ENCODE data around the gene ZNF763.
"Not testable (repeated sequence)": the region's sequence is repeated elsewhere in the genome, so short reads cannot be mapped to it uniquely, and the experiment has no call there.

ZNF763 gene

DNA sequence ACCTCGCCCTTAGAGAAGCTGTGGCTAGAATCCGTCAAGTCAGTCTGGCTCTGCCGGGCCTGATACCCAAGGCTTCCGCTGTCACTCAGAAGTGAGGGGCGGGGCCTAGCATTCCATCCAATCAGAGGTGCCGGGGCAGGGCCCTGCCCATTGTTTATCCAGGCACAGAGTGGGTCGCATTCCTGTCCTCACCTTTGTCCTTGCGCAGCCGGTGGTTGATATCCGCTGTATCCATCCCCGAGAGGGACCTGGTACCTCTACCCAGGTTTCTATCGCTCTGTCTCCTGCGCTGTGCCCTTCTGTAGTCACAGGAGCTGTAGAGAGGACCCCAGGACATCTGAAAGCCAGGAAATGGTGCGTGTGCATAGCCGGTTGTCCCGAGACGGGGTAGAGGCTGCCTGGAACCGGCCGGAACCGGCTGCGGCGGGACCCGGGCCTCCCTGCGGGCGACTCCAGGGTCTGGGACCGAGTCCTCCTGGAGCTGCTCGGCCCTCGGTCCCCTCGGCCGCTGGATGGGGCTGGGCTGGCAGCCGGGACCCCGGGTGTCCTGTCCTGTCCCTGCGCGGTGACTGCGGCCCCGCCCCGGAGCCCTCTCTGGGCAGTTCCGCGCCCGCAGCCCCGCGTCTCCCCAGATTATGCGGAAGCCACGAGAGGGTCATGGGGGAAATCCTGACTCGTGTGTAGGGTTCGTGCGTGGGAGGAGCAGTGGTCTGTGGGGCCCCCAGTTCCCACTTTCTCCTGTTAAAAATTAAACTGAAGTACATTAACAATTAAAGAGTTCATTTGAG, at the start of gene ZNF763:
Gene ZNF763, plus strand, starts transcription at position 183 of the 788 bp plus-strand sequence. Its CDS starts 169 bp downstream, at position 352.
- peak; percentile 80 for DNase-seq

DNA sequence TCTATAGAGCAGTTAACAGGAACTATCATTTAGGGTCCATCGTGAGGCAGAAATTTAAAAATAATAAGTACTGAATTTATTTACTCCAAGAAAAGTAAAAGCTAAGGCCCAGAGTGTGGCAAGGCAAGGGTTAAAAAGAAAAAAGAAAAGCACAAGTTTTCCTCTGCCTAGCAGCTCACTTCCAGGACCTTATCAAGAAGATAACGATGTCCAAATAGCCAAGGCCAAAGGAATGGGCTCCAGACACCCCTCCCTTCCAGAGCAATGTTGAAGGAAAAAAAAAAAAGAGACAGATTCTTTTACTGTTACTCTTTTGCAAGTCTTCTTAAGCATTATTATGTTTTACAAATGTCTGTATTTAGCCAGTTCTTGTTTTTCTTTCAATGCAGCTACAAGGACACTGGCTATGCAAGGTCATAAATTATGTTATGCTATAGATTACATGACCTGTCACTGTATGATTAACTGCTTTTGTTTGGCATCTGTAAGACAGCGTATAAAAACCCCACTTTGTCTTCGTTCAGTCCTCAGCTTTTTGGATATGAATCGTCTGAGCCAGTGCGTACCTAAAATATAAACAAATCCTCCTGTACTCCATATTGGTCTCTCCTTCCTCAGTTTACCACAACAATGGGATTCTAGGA, 42.9 kb upstream of the ZNF763 start:
- no peak for DNase-seq

DNA sequence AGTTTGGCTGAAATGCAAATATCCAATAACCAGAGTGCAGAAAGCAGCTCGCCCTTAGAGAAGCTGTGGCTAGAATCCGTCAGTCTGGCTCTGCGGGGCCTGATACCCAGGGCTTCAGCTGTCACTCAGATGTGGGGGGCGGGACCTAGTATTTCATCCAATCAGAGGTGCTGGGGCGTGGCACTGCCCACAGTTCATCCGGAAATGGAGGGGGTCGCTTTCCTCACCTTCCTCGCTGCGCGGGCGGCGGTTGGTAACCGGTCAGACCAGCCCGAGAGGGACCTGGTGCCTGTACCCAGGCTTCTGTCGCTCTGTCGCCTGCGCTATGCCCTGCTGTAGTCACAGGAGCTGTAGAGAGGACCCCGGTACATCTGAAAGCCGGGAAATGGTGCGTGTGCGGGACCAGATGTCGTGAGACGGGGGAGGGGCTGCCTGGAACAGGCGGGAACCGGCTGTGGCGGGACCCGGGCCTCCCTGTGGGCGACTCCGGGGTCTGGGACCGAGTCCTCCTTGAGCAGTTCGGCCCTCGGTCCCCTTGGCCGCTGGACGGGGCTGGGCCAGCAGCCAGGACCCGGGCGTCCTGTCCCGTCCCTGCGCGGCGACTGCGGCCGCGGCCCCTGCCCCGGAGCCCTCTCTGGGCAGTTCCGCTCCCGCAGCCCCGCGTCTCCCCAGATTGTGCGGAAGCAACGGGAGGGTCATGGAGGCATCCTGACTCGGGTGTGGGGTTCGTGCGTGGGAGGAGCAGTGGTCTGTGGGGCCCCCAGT, 39.8 kb upstream of the ZNF763 start, which contains the start of gene ZNF700:
Gene ZNF700, plus strand, starts transcription at position 222 of the 765 bp plus-strand sequence. Its CDS starts 104 bp downstream, at position 326.
- DNase-seq: peak; percentile 87

DNA sequence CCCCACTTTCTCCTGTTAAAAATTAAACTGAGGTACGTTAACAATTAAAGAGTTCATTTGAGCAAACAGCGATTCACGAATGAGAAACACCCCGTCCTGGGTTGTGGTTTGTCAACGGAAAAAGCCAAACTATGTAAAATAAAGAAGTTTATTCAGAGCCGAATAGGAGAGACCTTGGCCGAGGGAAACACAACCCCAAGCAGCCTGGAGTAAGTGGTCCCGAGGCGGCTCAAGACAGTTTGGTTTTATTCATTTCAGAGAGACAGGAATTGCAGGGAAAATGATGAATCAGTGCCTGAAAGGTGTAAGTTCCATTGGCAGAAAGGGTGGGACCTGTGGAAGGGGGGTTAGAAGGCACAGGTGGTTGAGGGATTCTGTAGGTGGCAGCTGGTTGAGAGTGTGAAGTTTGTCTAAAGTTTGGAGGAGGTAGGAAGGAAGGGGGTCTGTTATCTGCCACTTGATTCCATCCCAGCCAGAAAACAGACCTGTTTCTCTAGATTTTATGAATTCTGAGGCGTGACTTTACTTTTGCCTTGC, 39.1 kb upstream of the ZNF763 start:
- not testable (repeated sequence) for DNase-seq

DNA sequence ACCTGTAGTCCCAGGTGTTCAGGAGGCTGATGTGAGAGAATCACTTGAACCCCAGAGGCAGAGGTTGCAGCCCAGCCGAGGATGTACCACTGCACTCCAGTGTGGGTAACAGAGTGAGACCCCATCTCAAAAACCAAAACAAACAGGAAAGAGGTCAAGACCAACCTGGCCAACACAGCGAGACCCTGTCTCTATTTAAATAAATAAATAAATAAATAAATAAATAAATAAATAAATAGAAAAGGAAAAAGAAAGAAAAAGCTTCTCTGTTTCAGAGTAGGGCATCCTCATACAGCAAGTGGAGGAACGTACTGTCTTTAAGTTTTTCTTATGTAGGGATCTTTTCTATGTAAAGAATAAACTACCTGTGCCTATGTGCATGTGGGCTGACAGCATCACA, 37.6 kb upstream of the ZNF763 start:
- no peak for DNase-seq

DNA sequence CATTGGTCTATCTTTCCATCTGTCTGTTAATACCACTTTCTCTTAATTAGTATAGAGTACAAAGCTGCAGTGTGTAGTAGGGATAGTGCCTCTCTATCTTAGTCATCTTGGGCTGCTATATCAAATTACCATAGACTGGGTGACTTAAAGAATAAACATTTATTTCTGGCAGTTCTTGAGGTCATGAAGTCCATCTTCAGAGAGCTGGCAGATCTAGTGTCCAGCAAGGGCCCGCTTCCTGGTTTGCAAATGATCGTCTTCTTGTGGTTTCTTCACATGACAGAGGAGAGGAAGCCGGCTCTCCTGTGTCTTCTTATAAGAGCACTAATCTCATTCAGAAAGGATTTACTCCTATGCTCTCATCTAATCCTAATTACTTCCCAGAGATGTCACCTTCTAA, 33.8 kb upstream of the ZNF763 start:
- no peak for DNase-seq

DNA sequence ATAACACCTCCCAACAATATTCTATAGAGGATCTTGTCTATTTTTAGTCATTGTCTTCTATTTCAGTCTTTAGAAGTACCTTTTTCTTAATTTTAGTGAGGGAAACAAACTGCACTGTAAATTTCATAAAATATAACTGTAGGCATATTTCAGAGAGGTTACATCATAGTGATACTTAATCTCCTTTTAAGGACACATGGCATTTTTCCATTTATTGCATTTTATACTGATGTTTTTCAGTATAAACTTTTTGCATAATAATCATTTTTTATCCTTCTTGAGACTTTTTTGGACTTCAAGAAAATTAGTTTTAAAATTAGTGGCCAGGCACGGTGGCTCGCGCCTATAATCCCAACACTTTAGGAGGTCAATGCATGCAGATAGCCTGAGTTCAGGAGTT, 33.3 kb upstream of the ZNF763 start:
- no peak for DNase-seq

DNA sequence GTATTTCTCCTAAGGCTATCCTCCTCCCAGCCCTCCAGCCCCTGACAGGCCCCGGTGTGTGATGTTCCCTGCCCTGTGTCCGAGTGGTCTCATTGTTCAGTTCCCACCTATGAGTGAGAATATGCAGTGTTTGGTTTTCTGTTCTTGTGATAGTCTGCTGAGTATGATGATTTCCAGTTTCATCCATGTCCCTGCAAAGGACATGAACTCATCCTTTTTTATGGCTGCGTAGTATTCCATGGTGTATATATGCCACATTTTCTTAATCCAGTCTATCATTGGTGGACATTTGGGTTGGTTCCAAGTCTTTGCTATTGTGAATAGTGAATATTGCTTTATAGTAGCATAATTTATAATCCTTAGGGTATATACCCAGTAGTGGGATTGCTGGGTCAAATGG, 29.0 kb upstream of the ZNF763 start:
- not testable (repeated sequence) for DNase-seq

DNA sequence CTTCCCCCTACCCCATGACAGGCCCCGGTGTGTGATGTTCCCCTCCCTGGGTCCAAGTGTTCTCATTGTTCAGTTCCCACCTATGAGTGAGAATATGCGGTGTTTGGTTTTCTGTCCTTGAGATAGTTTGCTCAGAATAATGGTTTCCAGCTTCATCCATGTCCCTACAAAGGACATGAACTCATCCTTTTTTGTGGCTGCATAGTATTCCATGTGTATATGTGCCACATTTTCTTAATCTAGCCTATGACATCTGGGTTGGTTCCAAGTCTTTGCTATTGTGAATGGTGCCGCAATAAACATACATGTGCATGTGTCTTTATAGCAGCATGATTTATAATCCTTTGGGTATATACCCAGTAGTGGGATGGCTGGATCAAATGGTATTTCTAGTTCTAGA, 26.5 kb upstream of the ZNF763 start:
- not testable (repeated sequence) for DNase-seq

DNA sequence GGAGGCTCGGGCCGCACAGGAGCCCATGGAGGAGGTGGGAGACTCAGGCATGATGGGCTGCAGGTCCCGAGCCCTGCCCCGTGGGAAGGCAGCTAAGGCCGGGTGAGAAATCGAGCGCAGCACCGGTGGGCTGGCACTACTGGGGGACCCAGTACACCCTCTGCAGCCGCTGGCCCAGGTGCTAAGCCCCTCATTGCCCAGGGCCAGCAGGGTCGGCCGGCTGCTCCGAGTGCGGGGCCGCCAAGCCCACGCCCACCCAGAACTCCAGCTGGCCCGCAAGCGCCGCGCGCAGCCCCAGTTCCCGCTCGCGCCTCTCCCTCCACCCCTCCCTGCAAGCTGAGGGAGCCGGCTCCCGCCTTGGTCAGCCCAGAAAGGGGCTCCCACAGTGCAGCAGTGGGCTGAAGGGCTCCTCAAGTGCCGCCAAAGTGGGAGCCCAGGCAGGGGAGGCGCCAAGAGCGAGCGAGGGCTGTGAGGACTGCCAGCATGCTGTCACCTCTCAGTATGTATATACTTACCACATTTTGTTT, 23.4 kb upstream of the ZNF763 start:
- DNase-seq: not testable (repeated sequence)

DNA sequence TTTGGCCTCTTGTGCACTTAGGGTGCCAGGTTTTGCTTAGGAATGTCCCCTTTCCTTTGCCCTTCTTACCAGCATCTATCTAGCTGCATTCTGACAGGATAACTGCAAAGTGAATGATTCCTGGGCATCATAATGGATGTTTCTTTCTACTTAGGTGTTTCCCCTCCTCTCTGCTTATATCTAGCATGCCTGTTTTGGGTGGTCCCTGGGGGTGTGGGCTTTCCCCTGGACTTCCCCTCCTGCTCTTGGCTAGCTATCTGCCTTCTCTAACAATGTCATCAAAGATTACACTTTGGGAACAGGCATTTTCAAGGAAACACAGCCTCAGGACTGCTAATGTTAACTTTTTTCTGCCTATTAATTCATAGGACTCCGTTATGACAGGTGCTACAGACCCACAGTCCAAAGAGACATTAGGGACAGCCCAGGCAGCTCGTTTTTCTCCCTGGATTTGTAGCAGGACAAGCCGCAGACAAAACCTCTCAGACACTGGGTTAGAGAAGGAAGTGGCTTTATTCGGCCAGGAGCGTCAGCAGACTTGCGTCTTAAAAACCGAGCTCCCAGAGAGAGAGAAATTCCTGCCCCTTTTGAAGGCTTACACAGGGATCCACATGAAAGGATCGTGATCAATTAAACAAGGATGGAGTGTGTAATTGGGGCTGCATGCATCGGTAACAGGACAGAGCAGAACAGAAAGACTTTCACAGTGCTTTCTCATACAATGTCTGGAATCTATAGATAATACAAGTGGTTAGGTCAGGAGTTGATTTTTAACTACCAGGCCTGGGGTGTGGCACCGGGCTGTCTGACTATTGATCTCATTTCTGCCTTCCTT, 22.6 kb upstream of the ZNF763 start:
- no peak for DNase-seq

DNA sequence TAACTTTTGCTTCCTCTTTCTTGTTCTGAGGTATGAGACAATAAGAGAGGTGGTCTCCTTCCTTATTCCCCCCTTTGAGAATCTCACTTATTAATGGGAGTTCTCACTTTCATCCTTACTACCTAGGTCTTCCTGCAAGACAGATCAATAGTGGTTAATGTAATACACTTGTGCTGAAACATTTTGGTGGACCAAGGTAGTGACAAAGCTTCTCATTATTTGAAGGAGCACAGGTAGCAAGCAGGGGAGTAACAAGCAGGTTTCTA, 22.1 kb upstream of the ZNF763 start:
- DNase-seq: no peak

DNA sequence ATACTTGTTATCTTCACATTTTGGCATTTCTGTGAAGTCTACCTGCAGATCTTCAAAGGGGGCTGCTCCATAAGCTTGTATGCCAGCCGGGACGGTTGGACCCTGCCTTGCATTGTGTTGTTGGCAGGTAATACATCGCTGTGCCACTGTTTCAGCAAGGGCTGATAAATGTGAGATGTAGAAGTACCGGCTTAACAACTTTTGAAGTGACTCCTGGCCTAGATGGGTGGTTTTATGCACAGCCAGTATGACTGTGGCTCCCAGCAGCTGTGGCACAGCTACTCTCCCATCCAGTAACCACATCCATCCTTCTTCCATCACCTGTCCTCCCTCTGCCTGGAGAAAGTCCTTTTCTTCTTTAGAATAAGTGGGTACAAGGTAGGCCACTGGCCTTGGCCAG, 20.2 kb upstream of the ZNF763 start:
- DNase-seq: no peak

DNA sequence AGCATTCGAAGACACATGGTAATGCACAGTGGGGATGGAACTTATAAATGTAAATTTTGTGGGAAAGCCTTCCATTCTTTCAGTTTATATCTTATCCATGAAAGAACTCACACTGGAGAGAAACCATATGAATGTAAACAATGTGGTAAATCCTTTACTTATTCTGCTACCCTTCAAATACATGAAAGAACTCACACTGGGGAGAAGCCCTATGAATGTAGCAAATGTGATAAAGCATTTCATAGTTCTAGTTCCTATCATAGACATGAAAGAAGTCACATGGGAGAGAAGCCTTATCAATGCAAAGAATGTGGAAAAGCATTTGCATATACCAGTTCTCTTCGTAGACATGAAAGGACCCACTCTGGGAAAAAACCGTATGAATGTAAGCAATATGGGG, 16.2 kb upstream of the ZNF763 start:
- no peak for DNase-seq

DNA sequence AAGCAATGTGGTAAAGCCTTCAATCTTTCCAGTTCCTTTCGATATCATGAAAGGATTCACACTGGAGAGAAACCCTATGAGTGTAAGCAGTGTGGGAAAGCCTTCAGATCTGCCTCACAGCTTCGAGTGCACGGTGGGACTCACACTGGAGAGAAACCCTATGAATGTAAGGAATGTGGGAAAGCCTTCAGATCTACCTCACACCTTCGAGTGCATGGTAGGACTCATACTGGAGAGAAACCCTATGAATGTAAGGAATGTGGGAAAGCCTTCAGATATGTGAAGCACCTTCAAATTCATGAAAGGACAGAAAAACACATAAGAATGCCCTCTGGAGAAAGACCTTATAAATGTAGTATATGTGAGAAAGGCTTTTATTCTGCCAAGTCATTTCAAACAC, 15.6 kb upstream of the ZNF763 start:
- DNase-seq: no peak

DNA sequence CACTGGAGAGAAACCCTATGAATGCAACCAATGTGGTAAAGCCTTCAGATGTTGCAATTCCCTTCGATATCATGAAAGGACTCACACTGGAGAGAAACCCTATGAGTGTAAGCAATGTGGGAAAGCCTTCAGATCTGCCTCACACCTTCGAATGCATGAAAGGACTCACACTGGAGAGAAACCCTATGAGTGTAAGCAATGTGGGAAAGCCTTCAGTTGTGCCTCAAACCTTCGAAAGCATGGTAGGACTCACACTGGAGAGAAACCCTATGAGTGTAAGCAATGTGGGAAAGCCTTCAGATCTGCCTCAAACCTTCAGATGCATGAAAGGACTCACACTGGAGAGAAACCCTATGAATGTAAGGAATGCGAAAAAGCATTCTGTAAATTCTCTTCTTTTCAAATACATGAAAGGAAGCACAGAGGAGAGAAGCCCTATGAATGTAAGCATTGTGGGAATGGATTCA, 15.2 kb upstream of the ZNF763 start:
- not testable (repeated sequence) for DNase-seq

DNA sequence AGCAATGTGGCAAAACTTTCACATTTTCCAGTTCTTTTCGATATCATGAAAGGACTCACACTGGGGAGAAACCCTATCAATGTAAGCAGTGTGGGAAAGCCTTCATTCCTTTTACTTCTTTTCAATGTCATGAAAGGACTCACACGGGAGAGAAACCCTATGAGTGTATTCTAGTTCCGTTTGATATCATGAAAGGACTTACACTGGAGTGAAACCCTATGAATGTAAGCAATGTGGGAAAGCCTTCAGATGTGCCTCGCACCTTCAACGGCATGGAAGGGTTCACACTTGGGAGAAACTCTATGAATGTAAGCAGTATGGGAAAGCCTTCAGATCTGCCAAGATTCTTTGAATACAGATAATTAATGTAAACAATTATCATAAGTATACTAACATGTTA, 14.5 kb upstream of the ZNF763 start:
- DNase-seq: no peak

DNA sequence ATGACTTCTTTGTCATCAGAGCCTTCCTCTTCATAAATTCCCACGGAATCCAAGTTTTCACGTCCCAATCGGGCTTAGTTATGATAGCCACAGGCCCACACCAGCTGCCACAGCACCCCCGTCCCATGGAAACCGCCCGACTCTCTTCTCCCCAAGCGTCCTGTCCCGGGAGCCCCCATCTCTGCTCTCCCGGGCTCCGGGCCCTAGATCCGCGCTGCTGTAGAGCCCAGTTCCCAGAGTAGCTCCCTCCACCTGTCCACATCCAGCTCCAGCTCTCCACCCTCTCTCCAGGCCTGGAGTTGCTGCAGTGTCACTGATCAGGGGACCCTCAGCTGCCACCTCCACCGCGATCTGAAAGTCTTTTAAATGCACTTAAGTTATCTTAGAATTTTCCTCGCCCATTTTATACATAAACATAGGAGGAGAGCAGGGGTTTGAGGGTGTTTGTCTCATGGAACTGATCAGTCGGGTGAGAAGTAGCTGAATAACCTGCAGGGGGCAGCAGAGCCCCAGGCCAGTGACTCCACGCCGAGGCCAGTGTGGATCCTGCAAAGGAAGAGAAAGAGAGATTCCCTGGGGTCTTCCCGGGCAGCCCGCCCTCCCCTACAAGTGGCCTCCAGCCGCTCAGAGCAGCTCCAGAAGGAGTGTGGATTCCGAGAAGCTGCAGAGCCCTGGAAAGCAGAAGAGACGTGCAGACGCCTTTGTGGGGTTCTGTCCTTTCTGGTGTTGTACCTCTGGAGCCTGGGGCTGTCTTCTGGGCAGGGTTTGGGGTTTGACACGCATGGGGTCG, 1.1 kb upstream of the ZNF763 start:
- DNase-seq: peak; percentile 31

DNA sequence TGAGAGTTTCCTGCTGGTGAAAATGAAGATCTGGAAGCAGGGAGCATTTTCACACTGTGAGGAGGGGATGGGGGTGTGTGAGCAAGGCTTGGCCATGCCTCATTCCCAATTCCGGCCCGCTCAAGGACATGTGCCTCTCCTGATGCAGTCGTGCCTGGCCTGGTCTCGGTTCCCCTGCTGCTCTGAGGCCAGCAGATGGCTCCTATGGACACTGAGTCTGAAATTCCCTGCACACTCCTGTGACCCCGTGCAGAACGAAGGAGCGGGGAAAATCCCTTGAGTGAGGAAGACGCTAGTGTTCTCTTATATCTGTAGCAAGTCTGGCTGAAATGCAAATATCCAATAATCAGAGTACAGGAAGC, 363 bp upstream of the ZNF763 start:
- DNase-seq: no peak

DNA sequence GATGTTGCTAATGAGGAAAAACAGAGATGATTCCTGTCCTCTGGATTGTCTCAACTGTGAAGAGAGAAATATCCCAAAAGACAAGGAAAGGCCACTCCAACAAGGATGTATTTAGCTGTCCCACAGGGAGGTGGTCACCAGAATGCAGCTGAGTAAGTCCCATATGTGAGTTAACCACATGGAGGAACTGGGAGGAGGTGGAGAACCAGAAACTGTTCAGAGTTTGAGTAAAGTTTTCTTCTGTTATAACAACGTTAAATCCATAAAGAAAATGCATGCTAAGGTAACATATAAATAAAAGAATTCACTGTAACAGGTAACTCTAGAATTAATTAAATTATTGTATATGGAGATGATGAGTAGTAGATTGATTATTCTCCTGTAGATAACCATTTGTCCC, 5.3 kb downstream of the ZNF763 start:
- DNase-seq: no peak

DNA sequence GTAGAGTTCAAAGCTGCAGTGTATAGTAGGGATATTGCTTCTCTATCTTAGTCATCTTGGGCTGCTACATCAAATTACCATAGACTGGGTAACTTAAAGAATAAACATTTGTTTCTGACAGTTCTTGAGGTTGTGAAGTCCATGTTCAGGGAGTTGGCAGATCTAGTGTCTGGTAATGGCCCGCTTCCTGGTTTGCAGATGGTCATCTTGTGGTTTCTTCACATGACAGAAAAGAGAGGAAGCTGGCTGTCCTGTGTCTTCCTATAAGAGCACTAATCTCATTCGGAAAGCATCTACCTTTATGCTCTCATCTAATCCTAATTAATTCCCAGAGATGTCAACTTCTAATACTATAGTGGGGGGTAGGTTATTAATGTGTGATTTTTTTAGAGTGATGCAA, 6.2 kb downstream of the ZNF763 start:
- DNase-seq: no peak

All from NCI-H526 treated with DMSO at 0.1 percent for 48 hours (cell line).